Ishikawa (cell line): ENCODE results near the gene LRRC55.

ENCODE experiments used
- CEBPB ChIP-seq: IDR thresholded peaks from 2 replicates; pipeline ENCODE4 v1.6.1; 2012
- CREB1 ChIP-seq: IDR thresholded peaks from 2 replicates; pipeline ENCODE4 v1.6.1; 2012; ENCODE audit warnings: low read depth
- EGR1 ChIP-seq: IDR thresholded peaks from 2 replicates; pipeline ENCODE4 v1.6.1; 2012
- EP300 ChIP-seq: IDR thresholded peaks from 2 replicates; pipeline ENCODE4 v1.6.1; 2012; ENCODE audit warnings: borderline replicate concordance
- FOXM1 ChIP-seq: IDR thresholded peaks from 2 replicates; pipeline ENCODE4 v1.6.1; 2012; ENCODE audit warnings: low read depth, borderline replicate concordance
- NFIC ChIP-seq: IDR thresholded peaks from 2 replicates; pipeline ENCODE4 v1.6.1; 2012
- RAD21 ChIP-seq: IDR thresholded peaks from 2 replicates; pipeline ENCODE4 v1.6.1; 2012; ENCODE audit warnings: low read depth
- TAF1 ChIP-seq: IDR thresholded peaks from 2 replicates; pipeline ENCODE4 v1.6.1; 2012; ENCODE audit warnings: low read depth, mild to moderate bottlenecking
- TCF12 ChIP-seq: IDR thresholded peaks from 2 replicates; pipeline ENCODE4 v1.6.1; 2012; ENCODE audit warnings: low read depth
- TEAD4 ChIP-seq: IDR thresholded peaks from 2 replicates; pipeline ENCODE4 v1.6.1; 2012
- YY1 ChIP-seq: IDR thresholded peaks from 2 replicates; pipeline ENCODE4 v1.6.1; 2012; ENCODE audit warnings: low read depth
- ZBTB7A ChIP-seq: IDR thresholded peaks from 2 replicates; pipeline ENCODE4 v1.6.1; 2012; ENCODE audit warnings: low read depth
- TF ChIP-seq, protein P1 (sequence below): IDR thresholded peaks from 2 replicates; pipeline ENCODE4 v1.6.1; 2012
- TF ChIP-seq, protein P2 (sequence below): IDR thresholded peaks from 2 replicates; pipeline ENCODE4 v1.6.1; 2012; ENCODE audit warnings: low read depth, mild to moderate bottlenecking
- TF ChIP-seq, protein P3 (sequence below): IDR thresholded peaks from 2 replicates; pipeline ENCODE4 v1.6.1; 2012

LRRC55 gene

DNA sequence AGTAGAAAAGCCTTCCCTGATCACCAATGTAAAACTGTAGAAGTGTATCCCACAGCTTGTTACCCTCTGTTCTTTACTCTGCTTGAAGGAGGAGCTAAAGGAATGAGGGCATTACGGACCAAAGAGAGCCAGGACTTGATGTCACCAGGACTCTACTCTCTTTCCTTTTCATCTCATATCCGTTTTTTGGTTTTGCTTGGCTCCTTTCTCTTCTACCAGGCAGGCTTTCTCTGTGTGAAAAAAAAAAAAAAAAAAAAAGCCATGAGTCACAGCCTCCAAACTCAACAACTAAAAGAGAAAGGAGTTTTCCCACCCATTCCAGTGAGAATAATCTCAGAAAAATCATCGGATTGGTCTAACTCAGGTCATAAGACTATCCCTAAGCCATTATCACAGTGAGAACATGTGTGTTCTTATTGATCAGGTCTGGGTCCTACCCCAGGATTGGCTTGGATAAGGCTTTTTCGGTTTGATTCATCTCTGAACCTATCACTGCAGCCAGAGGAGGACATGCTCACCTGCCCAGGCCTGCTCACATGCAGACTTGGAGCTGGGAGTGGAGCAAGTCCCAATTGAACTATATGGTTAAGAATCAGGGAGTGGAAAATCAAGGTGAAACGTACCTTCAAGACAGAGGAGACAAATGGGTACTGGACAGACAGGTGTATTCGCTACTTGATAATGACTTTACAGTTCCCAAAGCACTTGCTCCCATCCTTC, 19.4 kb upstream of the LRRC55 start:
- TF ChIP-seq, protein P1, sequence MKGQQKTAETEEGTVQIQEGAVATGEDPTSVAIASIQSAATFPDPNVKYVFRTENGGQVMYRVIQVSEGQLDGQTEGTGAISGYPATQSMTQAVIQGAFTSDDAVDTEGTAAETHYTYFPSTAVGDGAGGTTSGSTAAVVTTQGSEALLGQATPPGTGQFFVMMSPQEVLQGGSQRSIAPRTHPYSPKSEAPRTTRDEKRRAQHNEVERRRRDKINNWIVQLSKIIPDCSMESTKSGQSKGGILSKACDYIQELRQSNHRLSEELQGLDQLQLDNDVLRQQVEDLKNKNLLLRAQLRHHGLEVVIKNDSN = no peak
- TF ChIP-seq TAF1 = no peak
- no peak for TF ChIP-seq CEBPB
- TF ChIP-seq NFIC = no peak
- no peak for TF ChIP-seq TEAD4
- no peak for TF ChIP-seq RAD21
- no peak for TF ChIP-seq YY1
- no peak for TF ChIP-seq EGR1
- TF ChIP-seq, protein P2, sequence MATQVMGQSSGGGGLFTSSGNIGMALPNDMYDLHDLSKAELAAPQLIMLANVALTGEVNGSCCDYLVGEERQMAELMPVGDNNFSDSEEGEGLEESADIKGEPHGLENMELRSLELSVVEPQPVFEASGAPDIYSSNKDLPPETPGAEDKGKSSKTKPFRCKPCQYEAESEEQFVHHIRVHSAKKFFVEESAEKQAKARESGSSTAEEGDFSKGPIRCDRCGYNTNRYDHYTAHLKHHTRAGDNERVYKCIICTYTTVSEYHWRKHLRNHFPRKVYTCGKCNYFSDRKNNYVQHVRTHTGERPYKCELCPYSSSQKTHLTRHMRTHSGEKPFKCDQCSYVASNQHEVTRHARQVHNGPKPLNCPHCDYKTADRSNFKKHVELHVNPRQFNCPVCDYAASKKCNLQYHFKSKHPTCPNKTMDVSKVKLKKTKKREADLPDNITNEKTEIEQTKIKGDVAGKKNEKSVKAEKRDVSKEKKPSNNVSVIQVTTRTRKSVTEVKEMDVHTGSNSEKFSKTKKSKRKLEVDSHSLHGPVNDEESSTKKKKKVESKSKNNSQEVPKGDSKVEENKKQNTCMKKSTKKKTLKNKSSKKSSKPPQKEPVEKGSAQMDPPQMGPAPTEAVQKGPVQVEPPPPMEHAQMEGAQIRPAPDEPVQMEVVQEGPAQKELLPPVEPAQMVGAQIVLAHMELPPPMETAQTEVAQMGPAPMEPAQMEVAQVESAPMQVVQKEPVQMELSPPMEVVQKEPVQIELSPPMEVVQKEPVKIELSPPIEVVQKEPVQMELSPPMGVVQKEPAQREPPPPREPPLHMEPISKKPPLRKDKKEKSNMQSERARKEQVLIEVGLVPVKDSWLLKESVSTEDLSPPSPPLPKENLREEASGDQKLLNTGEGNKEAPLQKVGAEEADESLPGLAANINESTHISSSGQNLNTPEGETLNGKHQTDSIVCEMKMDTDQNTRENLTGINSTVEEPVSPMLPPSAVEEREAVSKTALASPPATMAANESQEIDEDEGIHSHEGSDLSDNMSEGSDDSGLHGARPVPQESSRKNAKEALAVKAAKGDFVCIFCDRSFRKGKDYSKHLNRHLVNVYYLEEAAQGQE = no peak
- no peak for TF ChIP-seq EP300
- TF ChIP-seq FOXM1 = no peak
- no peak for TF ChIP-seq ZBTB7A
- TF ChIP-seq CREB1 = no peak
- TF ChIP-seq, protein P3, sequence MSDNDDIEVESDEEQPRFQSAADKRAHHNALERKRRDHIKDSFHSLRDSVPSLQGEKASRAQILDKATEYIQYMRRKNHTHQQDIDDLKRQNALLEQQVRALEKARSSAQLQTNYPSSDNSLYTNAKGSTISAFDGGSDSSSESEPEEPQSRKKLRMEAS = no peak
- TF ChIP-seq TCF12 = no peak

DNA sequence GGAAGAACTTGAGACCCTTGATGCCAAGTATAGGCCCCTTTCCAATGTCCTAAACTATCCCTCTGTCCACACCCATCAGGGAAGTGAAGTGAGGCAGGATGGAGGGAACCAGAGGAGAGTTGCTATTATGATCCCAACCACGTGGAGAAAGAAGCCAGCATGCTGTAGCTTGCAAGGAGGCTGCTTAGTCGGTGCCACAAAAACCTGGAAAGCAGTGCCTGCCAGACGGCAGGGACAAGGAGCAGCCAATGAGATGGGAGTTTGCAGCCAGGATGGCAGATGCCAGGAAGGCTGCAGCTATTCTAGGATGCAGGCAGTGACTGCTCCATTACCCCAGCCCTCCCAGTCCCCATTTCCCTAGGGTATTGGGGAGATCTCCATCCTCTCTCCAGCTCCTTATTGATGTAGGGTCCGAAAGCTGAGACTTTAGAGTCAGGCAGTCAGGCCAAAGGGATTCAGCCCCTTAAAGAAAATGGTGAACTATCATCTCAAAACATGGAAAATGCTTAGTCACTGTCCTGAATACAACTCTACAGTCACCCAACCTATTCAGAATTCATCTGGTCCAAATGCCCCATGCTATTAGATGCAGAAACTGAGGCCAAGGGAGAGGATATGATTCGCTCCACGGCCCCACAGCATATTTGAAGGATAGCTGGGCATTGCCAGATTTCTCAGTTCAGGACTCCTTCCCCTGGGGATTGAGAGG, 18.4 kb upstream of the LRRC55 start:
- no peak for TF ChIP-seq EGR1
- TF ChIP-seq, protein P3 = no peak
- TF ChIP-seq, protein P2 = no peak
- no peak for TF ChIP-seq CEBPB
- no peak for TF ChIP-seq RAD21
- TF ChIP-seq CREB1 = no peak
- TF ChIP-seq TEAD4 = no peak
- no peak for TF ChIP-seq NFIC
- TF ChIP-seq, protein P1 = no peak
- no peak for TF ChIP-seq FOXM1
- TF ChIP-seq TAF1 = no peak
- no peak for TF ChIP-seq EP300
- TF ChIP-seq ZBTB7A = no peak
- TF ChIP-seq YY1 = no peak
- TF ChIP-seq TCF12 = no peak

DNA sequence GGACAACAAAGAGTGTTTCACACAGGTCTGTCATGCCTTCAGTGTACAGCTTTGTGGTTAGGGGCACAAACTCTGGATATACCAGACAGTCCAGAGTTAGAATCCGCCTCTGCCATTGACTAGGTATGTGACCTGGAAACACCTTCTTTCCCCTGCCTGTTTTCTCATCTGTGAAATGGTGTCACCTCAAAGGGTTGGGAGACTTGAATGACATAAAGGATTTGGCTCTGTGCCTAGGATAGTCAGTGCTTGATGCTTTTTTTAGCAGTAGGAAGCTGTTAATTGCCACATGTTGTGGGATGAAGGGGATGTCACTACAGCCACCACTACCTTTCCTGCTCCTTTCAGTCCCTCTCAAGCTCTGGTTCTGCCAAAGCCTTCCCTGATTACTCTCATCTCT, 17.4 kb upstream of the LRRC55 start:
- TF ChIP-seq NFIC (no peak), FOXM1 (no peak), RAD21 (no peak), TCF12 (no peak), TAF1 (no peak), EGR1 (no peak), TEAD4 (no peak), ZBTB7A (no peak), CEBPB (no peak), EP300 (no peak), CREB1 (no peak), YY1 (no peak)
- TF ChIP-seq, protein P1 = no peak
- TF ChIP-seq, protein P2 = no peak
- TF ChIP-seq, protein P3 = no peak
